Anterior cingulate cortex (tissue), 58 donors: ENCODE measurements around the gene NPPC.

Source experiments
- DNase-seq, 58 donors: peaks; one replicate each; lab custom pipeline; 2025; lab: John Stamatoyannopoulos, UW

The NPPC gene

DNA sequence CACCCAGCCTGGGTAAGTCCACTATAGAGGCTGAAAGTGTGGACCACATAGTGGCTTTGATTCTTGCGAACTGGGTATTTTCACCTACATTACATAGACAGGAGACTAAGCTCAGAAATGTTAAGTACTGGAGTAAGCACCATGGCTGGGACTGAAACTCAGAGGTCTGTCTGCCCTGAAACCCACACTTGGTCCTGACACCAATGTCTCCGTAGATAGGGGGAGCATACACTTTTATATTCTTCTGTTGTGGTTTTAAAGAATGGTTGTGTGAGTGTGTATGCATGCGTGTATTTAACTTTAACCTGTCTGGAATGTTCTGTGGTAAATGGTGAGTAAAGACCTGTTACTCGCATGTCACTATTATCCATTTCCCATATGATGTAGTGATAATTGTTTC lies 10.3 kb upstream of the NPPC start:
- no peak for DNase-seq

DNA sequence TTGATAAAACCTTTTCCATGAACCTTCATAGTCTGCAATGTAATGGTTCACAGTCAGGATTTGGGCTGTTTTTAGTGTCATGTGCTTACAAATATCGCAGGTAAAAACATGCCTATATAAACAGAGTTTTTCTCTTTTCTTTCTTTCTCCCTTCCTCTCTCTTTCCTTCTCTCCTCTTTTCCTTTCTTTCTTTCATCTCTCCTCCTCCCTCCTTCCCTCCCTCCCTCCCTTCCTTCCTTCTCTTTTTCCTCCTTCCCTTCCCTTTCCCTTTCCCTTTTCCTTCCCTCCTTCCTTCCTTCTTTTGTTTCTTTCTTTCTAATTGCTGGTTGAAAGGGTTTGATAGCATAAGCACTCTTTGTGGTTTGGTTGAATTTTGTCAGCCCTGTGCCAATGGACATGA lies 9.6 kb upstream of the NPPC start:
- no peak for DNase-seq

DNA sequence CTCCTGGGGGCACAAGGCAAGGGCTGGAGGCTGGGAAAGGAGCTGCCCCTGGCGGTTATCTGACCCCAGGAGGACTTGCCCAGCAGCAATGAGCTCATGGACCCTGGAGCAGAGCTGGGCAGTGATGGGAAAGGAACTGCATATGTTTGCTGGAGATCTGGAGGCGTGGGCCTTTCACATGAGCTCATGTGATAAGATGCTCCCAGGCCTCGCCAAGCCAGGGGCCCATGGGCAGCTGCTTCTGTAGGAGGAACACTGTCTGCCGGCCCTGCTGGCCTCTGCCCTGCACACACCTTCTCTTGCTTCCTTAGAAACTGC lies 9.0 kb upstream of the NPPC start:
- no peak for DNase-seq

DNA sequence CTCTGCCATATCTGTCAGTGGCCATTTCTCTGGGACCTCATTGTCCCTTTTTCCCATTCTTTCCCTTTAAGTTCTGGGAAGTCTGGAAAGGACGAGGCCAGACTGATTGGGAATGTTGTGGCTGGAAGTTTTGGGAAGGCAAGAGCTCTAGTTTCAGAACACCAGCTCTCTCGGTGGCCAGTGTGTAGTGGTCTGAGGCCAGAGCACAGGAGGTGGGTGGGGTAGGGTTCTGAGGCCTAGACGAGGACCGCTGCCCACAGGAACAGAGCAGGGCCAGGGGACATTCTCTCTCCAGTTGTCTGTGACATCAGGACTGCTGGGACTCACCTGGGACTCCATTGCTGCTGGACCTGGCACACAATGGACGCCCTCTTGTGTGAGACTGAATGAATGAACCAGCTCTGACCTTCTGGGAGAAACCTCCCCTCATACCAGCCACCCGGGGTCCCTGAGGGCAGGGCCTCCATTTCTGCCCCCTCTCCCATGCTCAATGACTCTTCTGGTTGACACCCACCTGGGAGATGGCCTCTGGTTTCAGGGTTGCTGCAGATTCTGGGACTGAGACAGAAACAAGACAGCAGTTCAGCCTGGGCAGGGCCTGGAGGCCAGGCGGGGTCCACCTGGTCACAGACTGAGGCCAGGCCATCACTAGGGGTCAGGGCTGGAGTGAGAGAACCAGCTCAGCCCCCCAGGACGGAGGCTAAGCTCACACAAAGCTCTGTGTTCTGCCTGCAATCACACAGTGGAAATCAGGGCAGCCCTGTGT lies 8.4 kb upstream of the NPPC start:
- DNase-seq: no peak

DNA sequence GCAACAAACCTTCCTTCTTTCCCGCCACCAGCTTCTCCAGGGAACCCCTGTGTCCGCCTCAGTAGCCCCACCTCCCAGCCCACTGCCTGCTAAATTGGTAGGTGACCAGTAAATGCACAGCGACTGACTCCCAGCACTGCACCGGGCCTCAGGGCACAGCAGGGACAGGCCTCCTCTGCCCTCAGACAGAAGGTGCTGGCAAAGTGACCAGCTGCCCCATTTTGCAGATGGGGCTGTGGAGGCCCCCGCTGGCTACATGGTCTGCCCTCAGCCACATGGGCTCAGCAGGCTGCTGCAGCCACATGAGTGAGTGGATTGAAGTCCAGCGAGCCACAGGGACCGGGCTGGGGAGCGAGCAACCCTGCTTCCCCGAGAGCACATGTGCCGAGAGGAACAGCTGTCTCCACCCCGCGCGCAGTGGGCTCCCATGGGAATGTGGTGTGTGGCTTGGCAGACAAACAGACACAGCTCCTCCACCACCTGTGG lies 7.8 kb upstream of the NPPC start:
- DNase-seq: no peak

DNA sequence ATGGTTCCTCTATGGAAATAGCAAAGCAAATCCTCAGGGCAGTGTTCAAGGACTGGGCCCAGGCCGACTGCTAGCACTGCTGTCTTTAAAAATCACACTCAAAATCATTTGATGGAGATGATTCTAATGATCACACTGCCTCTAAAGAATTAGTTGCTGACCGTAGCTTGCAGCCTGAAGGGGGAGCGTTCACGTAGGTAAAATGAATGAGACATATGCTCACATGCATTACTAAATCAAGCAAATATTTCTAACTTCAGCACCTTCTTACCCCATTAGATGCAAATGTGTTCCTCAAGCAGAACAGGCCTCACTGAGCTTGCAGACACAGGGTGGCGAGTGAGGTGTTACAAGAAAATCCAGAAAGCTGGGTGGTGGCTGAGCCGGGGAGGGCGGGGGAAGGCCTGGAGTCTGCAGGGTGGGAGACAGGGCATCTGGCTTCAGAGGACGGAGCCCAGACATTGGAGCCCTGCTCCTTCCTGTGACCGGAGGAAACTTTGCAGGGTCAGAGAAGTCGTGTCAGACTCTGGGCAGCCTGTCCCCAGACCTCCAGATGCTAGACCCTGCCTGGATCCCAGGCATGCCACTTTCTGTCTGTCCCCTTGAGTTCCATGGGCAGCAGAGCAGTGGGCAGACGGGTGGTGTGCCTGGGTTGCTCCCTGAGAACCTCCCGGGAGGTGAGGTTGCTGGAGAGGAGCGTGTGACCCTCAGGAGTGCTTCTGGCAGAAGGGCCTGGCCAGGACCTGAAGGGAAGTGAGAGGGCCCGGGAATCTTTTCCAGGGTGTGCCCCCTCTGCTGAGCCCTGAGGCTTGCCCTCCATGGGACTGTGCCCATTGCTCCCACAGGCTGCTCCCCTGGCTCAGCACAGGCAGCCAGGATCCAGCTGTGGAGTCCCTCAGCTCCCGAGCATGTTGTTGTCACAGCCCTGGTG lies 7.1 kb upstream of the NPPC start:
- no peak for DNase-seq

DNA sequence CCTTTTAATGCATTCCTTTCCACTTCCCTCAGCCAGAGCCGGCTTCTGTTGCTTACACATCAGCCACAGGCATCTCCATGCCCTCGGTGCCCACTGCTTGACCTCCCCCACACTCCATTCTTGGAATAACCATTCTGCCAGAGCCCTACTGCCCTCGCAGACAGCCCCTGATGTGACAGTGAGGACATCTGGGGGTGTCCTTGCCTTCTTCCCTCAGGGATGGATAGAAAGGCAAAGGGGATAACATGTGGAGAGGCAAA lies 6.4 kb upstream of the NPPC start:
- no peak for DNase-seq

DNA sequence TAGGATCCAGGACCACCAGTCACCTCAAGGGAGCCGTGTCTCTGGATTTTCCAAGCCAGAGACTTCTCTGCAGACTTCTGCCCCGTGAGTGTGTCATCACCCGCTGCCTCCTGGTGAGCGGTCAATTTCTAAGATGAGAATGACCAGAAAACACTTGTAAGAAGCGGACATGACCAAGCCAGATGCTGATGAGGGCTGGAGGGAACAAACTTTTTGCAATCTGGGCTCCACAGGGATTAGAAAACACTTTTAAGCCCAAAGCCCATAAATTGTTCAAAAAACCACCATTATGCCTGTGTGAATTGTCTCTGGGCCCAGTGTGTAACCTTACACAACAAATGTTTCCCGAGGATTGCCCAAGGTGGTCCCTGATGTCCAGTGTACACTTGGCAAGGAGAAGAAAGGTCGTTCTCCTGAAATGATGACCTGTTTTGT lies 5.3 kb upstream of the NPPC start:
- no peak for DNase-seq

DNA sequence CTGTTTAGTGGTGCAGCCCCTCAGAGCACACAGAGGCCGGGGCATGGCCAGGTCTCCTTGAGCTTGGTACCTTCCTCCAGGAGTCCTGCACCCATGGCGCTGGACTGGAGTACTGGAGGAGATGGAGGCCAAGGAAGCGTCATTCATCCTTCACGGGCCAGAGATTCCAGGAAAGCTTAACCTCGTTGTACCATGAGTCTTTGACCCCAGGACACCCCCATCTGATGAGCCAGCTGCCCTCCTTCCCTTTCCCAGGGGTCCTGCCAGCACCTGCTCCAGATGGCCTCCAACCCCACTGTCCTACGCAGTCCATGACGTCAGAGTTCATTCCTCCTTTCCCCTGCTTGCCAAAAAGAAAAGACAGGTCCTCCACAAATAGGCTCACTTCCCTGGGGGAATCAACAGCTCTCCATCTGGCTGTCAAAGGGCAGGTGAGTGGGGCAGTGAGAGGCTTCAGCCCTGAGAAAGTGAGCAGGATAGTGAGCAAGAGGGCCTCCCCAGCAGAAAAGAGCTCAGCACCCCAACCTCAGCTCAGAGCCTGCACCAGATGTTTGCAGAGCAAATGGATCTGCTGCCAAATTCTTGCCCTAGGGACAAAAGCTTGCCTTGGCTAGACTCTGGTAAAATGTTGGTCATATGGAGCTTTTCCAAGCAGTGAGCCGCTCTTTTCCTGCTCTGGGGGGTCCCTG lies 4.5 kb upstream of the NPPC start:
- no peak for DNase-seq

DNA sequence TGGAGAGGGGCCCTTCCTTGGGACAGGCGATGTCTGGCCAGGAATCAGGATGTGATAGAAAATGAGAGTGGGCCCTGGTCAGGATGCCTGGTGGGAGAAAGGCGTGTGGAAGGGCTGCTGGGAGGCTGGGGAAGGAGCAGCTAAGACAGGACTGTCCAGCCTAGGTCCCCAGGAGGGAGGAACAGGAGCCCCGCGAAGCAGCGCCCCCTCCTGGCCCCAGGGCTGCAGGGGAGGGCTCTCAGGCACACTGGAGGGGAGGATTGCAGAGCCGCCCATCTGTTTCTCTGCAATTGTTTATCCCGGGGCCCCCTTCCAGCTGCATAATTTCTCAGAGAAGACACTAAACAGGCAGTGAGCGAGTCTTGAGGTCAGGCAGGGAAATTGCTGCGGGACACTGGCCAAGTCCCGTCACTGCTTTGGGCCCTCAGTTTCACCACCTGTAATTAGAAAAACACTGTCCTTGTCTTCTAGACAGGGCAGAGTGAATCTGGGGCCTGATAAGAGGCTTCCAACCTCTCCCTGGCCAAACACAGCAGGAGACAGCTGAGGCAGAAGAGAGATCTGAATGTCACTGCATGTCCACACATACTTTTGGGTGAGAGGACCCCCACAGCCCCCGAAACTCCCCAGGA lies 3.9 kb upstream of the NPPC start:
- DNase-seq: no peak

DNA sequence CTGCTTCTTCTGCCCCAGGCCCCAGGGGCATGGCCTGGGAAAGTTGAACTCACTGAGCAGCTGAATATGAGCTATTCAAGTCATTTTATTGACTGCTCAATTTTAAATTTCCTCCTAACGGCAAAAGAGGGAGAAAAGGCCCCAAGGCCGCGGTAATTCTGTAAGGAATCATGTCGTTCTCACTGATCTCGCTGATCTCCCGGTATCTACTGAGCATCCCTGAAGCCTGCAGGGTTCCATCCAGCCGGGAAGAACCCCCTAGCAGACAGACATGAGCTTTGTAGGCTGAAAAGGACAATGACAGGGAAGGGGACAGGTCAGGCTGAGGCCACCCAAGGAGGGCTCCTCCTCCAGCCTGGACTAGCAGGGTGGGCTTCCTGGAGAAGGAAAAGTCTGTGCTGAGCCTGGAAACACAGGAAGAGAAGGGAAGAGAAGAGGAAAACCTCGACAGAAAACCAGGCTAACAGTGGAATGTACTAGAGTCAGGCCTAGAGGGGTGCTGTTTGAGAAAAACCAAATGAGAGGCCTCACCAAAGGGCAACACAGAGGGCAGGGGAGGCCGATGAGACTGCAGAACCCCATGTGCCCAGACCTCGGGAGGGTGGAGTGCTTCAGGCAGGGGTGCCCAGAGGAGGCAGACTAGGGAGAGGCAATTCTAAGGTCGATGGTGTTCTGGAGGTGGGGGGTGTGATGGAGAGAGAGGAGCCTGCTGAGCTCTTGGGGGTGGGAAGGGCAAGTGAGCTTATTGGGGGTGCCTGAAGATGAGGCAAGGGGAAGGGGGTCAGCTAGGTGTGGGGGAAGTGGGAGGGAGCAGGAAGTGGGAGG lies 2.9 kb upstream of the NPPC start:
- no peak for DNase-seq

DNA sequence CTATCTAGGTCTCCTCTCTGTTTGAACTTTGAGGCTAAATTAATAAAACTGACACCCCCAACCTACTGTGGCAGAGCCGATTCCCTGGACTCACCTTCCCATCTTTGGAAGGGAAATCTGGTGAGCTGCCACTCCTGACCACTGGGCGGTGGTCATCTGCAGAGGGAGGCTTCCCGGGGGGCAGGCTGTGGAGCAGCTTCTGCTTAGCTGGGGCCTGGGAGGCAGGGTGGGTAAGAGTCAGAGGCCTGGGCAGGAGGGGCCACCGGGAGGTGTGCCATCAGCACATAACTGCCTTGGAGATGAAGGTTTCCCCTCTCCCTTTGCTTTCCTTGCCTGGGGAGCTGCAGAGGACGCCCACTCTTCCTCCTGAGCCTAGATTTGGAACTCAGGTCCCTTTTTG lies 2.3 kb upstream of the NPPC start:
- DNase-seq: no peak

DNA sequence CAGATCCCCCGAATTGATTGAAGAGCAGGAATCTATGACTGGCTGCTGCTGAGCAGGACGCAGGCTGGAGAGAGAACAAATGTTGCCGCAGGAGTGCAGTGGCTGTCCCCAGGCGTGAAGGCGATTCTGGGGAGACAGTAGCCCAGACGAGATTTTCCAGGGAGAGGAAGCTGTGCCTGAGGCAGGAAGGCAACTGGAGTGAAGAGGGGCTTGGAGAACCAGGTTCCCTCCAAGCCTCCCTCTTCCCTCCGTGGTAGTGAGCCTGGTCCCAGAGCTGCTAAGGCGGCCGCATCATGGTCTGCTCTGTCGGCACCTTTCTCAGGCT lies 1.3 kb upstream of the NPPC start:
- DNase-seq: no peak

DNA sequence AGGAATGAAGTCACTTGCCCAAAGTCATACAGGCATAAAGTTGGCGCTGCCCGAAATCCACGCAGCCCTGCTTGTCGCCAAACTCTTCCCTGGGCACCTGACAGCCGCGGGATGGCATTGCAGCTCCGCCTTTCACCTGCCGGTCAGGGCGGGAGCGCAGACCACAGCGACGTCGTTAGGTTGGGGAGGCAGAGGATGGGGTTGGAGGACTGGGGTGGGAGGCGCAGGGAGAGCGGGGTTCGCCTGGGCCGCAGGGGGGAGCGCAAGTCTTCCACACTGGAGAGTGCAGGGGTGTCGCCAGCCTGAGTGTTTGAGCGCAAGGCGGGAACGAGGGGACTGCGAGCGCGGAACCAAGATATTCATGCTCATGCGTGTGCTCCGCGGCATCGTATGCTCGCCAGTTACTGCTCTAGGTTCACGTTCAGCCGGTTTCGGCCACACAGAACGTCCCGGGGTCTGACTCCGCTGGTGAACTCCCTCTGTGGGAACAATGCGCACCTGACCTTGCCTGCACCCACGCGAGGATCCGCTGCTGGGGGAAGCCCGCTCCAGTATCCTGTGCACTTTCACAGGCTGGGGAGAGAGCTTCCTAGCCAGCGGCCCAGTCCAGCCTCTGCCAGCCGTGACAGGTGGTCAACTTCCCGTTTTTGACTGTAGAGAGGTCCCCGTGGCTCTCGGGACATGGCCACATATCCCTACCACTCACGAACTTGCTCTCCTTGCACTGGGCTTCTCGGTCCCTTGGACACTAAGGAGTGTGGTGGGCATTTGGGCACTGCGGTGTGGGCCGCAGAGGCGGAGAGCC lies 767 bp upstream of the NPPC start:
- DNase-seq: peak in 45 of 58 donors; percentile 12 to 72 (median 37)

DNA sequence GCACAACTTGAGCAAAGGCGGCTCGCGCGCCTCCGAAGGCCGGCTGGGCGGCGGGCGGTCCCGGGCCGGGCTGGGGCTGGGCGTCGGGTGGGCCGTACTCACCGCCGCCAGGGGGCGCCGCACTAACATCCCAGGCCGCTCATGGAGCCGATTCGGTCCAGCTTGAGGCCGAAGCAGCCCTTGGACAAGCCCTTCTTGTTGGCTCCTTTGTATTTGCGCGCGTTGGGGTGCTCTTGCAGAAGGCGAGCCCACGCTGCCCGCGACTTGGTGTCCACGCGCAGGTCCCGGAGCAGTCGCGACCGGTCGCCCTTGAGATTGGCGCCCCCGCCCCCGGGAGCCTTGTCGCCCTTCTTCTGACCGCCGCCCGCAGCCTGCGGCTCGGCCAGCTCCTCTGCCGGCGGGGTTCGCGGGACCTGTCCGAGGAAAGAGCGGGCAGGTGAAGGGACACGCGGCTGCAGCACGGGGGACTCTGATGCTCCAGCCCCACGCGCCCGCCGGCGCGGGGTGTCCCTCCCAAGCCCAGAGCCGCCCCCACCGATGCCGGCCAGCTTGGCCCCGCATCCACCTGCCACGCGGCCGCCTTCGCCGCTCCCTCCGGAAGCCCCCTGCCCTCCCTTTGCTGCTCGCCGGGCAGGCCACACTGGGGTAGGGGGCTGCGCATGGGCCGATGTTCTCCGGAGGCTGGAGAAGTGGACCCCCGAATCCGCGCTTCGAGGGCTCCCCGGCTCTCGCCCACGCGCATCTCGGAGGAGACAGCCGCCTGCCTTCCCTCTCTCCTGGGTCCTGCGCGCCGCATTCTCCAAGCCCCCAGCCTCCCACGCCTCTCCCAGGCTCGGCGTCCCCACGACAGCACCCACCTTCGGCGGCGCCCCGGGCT lies 655 bp downstream of the NPPC start:
- peak in 54 of 58 donors; percentile 7 to 83 (median 58) for DNase-seq

DNA sequence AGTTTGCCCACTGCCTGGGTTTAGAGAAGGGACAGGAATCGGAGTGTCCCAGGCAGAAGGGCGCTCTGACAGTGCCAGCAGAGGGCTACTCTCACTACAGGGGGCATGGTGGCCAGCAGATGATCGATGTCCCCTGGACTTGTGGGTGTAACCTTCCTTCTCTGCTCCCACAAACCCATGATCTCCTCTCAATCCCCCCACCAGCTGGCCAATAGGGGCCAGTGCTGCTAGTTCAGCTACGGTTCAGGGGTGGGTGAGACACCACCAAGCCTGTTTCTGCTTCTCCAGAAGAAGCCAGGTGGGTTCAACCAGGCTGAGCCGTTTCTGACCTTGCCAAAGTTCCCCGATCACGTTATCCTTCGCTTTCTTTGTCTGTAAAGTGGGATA lies 1.3 kb downstream of the NPPC start:
- DNase-seq: no peak

DNA sequence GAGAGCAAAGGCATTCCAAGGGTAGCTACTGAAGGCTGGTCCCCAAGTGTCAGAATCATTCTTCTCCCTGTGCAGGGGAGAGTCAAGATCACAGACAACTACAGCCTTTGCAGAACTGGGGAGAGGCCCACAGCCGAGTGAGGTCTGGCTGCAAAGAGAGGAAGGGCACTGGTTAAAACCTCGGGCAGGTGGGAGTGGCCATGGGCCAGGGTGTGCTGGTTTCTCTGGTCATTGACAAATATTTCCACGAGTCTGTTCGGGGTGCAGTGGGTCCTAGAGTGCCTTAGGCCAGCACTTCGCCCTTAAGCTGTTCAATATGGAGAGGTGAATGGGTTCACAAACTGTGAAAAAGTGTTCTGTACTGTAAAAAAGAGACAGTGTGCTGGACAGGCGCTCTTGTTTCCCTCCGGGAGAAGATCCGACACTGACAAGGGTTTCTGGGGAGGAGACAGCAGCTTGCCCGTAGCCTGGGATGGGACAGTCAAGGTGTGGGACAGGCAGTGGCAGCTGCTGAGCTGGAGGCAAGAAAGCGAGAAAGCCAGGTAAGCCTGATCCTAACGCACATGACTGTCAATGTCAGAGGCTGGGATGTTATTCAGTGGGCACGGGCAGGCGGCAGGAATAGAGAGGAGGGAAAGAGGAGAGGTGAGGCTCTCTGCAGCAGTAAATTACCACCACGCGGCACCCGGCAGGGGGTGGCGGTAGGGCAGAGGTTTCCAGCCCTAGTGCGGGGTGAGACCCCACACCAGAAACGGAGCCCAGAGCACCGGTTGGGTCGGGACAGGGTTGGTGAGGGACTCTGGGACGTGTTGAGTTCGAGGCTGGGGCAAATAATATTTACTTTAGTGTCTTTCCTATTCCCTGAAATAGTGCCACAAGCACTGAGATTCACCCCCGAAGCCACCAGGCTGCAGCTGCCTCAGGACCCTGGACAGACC lies 2.0 kb downstream of the NPPC start:
- DNase-seq: no peak
